Measurements from ENCODE around the gene CTTNBP2. TPM values are rescaled to one million over a fixed set of nuclear protein-coding genes. Genes with fewer than 3 reads are reported as not detected.

Gene CTTNBP2
- total and polyA plus RNA-seq, 10 of the 15 experiments (the other 5 are each of a cell fraction or from before 2014, with no cell fraction given) = 0.04 to 0.43 TPM; not detected in 8

- TF ChIP-seq TBL1XR1 (IDR thresholded peaks at IDR 0.05; ENCODE audit: low read depth, low read length) (no peak), E2F8 (IDR thresholded peaks at IDR 0.05; ENCODE audit: low read depth, partially characterized antibody) (no peak), NFIC (IDR thresholded peaks at IDR 0.05; ENCODE audit: low read depth, low read length) (no peak), MYB (IDR thresholded peaks at IDR 0.05; ENCODE audit: borderline replicate concordance, low read depth, low read length) (no peak), CHD4 (IDR thresholded peaks at IDR 0.05) (no peak), RBBP5 (conservative IDR thresholded peaks at IDR 0.05) (no peak), ZBTB4 (CRISPR knock-in tag; IDR thresholded peaks at IDR 0.05) (no peak)
These were observed 3.9 kb downstream of the CTTNBP2 start (continued) for GRCh38 chr7:117869374-117869773.

- H3K4me2 ChIP-seq (ENCODE audit: control insufficient read depth, insufficient read depth) = no peak overlapping the region
- CTCF ChIA-PET = no interaction called here
- DNase-seq (ENCODE audit: low read depth, low spot score) (no peak), FAIRE-seq (no peak), ATAC-seq (no peak)
- no peaks in the 10 kb centered on the region for H4K20me1 ChIP-seq (ENCODE audit: control insufficient read depth, insufficient read depth)
- no peaks in the 10 kb centered on the region for H3K36me3 ChIP-seq (ENCODE audit: control insufficient read depth in 2 of 2, insufficient read depth in 2 of 2, low read length in 1 of 2)
- RAD21 ChIA-PET (ENCODE audit: unreplicated experiment) = no interaction called here
- no peak overlapping the region for H3K27ac ChIP-seq (ENCODE audit: control insufficient read depth, insufficient read depth)
- H2AFZ ChIP-seq (ENCODE audit: control insufficient read depth, low read depth, low read length) = no peak overlapping the region
- H3K9ac ChIP-seq (ENCODE audit: control insufficient read depth, insufficient read depth, low read length) = no peak overlapping the region
- intact Hi-C loops (cut with micrococcal nuclease; ENCODE audit: unreplicated experiment) (no loop called here), in situ Hi-C loops (cut with MboI) (no loop called here)
- SMC1A ChIA-PET (ENCODE audit: uncharacterized antibody, unreplicated experiment) = interaction anchor here (0.6 kb wide), 1 partner anchor 97 kb away, joined by 3 read pairs; no protein-coding TSS in a partner anchor
- no peaks in the 10 kb centered on the region for H3K79me2 ChIP-seq (ENCODE audit: control insufficient read depth, insufficient read depth, low read length)
- TF ChIP-seq FOXK2 (IDR thresholded peaks at IDR 0.05) (no peak), ETV6 (conservative IDR thresholded peaks at IDR 0.05 in 1 of 2, IDR thresholded peaks at IDR 0.05 in 1 of 2; ENCODE audit: borderline replicate concordance in 1 of 2, low read depth in 1 of 2) (no peak)
- POLR2A ChIA-PET = no interaction called here
- H3K9me3 ChIP-seq (replicated peaks; ENCODE audit: control insufficient read depth, insufficient read depth, low read length) = no peaks in the 10 kb centered on the region
- no peaks in the 10 kb centered on the region; a peak in 1 of 4 replicates for H3K27me3 ChIP-seq (replicated peaks in 1 of 2; ENCODE audit: control insufficient read depth in 2 of 2, insufficient read depth in 2 of 2, low read length in 1 of 2)
- H3K4me3 ChIP-seq = no peak overlapping the region
- WGBS (ENCODE audit: insufficient coverage, insufficient replicate concordance, low lambda C conversion rate, missing lambda C conversion rate) = 35% methylated on average over 2 of the region's 2 CpGs
- H3K4me1 ChIP-seq (ENCODE audit: control insufficient read depth, insufficient read depth, low read length) = no peaks in the 10 kb centered on the region
- BruUV-seq (replicated peaks) = no TSS peak
These were observed 9.6 kb downstream of the CTTNBP2 start for GRCh38 chr7:117863618-117864017.
